Activated naive CD4-positive, alpha-beta T cell treated with anti-CD3 and anti-CD28 coated beads for 36 hours (primary cell): ENCODE data around the gene AGMO. TPM values are rescaled to one million over a fixed set of nuclear protein-coding genes. Genes with fewer than 3 reads are reported as not detected.

Experiments
- total RNA-seq, 2 experiments: library from RNA; stranded (reverse); gene quantifications; one replicate each; pipeline ENCODE4 v1.2.3, GENCODE V29; 2021

AGMO gene
- total RNA-seq, 2 experiments from 2014 or later, result not detected

Other genes starting within 250 kb of the AGMO start
- not detected for gene MEOX2, start 124.7 kb upstream of the AGMO start, total RNA-seq